Measurements from ENCODE around the gene PPFIBP1.

GRCh38 chr12:27524839-27525753 lies 1.1 kb downstream of the PPFIBP1 start:
- TF ChIP-seq CTCF (IDR thresholded peaks at IDR 0.05) (no peak), EZH2 (IDR thresholded peaks at IDR 0.05; ENCODE audit: borderline replicate concordance, insufficient read depth, low read depth, low read length, poor library complexity, severe bottlenecking) (no peak)
